Measurements from ENCODE around the gene CCR3.

DNA sequence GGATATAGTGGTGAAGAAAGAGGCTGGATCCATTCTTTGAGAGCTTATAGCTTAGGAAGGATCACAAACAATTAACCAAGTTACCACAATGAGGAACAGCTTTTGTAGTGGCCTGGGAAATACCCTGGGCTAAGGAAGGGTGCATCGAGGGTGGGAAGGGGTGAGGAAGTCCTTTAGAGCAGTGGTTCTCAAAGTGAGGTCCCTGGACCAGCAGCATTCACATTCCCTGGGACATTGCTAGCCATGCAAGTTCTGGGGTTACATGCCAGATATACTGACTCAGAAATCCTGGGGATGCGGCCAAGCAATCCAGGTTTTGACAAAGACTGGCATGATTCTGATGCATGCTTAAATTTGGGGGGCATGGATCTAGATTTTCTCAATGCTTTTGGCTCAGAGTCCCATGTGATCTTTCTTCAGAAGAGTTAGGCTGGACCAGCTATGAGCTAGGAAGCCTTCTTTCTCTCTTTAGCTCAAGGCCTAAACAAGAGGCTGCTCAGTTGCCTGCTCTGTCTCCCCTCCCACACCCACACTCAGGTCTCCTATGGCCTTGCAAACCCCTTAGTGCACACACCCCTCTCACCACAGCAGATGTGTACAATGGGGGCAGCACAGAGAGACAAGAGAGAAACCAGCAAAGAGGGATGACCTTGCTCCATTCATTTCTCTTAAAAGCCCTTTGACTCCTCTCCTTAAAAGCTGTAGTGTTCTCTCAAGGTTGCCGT lies 32.4 kb upstream of the CCR3 start:
- TF ChIP-seq, protein P1, sequence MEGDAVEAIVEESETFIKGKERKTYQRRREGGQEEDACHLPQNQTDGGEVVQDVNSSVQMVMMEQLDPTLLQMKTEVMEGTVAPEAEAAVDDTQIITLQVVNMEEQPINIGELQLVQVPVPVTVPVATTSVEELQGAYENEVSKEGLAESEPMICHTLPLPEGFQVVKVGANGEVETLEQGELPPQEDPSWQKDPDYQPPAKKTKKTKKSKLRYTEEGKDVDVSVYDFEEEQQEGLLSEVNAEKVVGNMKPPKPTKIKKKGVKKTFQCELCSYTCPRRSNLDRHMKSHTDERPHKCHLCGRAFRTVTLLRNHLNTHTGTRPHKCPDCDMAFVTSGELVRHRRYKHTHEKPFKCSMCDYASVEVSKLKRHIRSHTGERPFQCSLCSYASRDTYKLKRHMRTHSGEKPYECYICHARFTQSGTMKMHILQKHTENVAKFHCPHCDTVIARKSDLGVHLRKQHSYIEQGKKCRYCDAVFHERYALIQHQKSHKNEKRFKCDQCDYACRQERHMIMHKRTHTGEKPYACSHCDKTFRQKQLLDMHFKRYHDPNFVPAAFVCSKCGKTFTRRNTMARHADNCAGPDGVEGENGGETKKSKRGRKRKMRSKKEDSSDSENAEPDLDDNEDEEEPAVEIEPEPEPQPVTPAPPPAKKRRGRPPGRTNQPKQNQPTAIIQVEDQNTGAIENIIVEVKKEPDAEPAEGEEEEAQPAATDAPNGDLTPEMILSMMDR (IDR thresholded peaks at IDR 0.05): no peak
- TF ChIP-seq POLR2A (IDR thresholded peaks at IDR 0.05): no peak
- no peak for TF ChIP-seq EP300 (IDR thresholded peaks at IDR 0.05)
- TF ChIP-seq POLR2AphosphoS5 (IDR thresholded peaks at IDR 0.05): no peak

All from gastroesophageal sphincter (tissue), 3 donors.